ENCODE results near the gene CD6.

The CD6 gene

DNA sequence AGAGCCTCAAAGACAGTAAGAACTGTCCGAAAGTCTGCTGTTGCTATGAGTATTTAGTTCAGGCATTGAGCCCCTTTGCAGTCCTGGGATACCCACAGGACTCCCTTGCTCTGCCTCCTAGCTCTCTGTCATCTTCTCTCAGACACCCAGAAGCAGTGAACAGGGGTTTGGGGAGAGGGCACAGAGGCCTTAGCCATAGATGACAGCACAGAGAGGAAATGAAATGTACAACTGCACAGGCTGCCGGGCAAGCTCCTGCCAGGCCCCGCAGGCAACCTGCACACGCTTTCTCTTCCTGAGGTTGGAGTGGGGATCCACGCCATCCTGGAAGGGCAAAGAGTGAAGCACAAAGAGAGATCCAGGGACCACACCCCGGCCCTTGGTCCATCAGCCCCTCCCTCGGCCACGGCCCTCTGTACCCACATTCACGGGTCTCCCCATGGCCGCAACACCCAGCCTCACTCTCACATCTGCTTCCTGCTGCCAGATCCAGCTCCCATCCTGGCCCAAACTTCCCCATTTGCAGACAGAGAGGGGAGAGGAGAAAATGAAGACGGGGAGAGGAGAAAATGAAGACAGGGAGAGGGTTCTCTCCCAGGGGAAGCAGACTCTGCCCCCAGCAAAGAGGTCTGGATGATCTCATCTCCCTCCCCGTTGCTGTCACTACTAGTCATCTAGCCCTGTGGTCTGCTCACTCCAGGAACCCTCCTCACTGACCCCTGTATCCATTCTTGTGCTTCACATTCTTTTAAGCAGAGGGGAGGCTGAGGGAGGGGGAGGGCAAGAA lies 40.7 kb downstream of the CD6 start:
- no peak for DNase-seq

- no peak for DNase-seq
Observed at GRCh38 chr11:61012737-61013215, 41.3 kb downstream of the CD6 start.

GRCh38 chr11:61018059-61018458 lies 46.6 kb downstream of the CD6 start:
- DNase-seq = no peak

GRCh38 chr11:61019037-61019831 lies 47.8 kb downstream of the CD6 start:
- no peak for DNase-seq

DNA sequence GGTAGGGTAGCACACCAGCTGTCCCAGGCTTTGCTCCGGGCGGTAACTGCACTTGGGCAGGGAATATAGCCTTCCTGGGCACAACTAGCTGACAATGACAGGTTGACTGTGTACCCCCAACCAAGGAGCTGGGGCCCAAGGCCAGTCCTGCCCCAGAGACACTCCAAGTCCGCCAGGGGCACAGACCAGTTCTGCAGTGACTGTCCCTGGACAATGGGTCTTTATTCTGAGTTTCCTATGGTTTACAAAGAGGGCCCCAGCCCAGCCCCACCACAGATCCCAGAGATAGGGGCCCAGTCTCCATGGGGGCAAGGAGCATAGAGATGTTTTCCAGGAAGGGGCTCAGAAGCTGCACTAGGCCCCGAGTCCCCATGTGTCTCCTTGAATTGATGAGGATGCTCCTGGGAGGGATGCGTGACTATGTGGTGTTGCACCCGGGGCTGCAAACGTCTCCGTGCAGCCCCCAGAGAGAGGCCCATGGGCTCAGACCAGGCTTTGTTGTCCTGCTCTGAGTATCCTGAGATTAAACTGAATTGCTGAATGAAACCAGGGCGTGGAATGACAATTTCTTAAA lies 48.4 kb downstream of the CD6 start:
- DNase-seq = no peak

GRCh38 chr11:61020551-61021235 lies 49.2 kb downstream of the CD6 start:
- DNase-seq = no peak

DNA sequence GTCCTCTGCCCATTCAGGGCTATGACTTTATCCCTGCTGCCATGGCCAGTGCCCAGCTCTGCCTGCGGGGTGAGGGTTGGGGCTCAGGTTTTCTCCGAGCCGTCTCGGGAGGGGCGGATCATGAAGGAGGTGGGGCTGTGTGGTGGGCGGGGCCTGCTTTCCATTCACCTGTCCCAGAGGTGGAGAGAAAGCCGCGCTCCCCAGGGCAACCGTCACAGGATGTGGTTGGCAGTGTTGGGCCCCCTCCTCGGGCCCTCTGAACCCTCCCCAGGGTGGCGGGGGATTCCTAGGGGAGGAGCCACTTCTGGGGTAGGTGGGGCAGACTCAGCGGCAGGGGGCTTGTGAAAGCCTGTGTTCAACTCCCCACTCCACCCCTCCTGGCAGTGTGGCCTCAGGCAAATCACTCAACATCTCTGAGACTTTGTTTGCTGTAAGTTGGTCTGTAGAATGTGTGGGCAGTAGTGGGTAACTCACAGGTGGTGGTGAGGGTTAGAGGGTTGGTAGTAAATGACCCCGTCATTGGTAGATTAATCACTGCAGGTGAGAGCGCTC lies 50.3 kb downstream of the CD6 start:
- no peak for DNase-seq

GRCh38 chr11:61022311-61023085 lies 51.0 kb downstream of the CD6 start:
- DNase-seq = peak; percentile 81

GRCh38 chr11:61023086-61023965 lies 51.8 kb downstream of the CD6 start:
- no peak for DNase-seq

DNA sequence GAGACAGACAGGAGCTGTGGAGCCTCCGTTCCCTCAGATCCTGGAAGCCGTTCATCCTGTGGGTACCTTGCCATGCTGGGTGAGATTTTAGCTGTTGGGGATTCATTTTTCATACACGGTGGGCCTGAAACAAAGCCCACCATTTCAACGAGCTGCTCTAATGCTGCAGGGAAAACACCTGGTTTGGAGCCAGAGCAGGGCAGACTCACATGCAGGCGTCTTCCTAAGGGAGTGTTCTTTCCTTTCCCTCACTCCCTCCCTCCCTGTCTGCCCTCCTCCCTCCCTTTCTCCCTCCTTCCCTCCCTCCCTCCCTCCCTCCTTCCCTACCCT lies 52.5 kb downstream of the CD6 start:
- no peak for DNase-seq

DNA sequence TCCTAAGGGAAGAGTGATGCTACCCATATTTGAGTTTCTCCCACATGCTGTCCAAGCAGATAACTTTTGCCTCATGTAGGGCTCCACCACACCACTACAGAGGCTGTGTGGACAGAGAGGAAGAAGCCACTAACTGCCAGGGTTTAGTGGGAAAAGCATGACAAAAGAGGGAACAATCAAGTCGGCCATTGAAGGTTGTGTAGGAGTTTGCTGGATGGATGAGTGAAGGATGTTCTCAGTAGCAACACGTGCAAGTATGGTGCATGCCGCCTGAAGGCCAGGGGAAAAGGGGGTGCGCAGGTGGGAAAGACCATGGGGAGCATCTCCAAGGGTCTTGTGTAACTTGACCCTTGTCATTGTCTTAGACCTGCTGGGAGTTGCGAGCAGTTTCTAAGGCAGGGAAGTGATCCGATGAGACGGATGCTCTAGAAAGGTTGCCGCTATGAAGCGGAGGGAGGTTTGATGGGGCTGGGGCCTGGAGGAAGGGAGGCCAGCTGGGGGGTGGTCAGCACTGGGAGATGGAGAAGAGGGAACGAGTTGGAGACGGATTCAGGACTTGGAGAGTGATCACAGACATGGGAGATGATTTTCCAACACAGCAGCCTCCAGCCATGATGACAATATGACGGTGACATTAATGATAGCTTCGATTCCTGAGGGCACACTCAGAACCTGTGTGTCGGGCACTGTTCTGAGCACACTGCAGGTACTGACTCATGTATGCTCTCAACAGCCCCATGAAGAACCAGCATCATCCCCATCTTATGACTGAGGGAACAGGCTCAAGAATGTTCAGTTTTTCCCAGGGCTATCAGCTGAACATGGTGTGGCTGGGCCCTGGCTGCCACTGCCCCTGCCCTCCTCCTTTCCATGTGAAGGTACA lies 53.7 kb downstream of the CD6 start:
- DNase-seq = no peak

GRCh38 chr11:61025821-61026120 lies 54.3 kb downstream of the CD6 start:
- DNase-seq = no peak

DNA sequence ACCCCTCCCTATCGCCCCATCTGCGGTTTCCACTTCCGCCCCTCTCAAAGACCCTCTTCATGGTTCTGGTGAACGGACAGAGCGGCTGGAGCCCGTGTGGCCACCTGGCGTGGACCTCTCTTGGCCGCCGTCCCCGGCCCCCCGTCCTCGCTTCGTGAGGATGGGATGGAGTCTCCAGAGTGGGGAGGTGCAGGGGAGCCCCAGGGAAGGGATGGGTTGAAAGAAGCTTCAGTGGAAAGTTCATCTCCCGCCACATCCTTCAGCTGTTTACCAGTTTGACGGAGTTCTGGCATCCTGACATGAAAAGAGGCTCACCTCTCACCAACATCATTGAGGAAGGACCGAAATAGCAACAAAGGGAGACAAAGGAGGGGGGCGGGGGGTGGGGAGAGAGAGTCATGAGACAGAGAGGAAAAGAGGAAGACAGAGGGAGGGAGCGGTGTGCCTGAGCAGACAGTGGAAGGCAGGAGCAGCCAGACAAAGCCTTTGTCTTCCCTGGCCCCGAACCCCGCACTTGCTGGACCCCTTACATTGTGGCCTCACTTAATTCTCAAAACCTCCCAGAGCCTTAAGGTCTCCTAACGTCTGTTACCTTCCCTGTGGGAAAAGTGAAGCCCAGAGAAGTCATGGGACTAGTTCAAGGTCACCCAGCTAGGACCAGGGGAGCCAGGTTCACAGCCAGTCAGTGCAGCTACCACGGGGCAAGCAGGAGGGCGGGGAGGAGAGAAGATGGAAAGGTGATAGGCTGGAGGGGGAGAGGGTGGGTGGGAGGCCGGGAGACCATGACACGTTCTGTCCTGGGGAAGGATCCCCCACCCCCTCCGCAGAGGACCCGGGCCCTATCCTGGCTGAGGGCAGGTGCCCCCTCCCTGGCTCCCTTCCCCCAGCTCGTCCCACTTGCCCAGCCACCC lies 54.9 kb downstream of the CD6 start:
- no peak for DNase-seq

DNA sequence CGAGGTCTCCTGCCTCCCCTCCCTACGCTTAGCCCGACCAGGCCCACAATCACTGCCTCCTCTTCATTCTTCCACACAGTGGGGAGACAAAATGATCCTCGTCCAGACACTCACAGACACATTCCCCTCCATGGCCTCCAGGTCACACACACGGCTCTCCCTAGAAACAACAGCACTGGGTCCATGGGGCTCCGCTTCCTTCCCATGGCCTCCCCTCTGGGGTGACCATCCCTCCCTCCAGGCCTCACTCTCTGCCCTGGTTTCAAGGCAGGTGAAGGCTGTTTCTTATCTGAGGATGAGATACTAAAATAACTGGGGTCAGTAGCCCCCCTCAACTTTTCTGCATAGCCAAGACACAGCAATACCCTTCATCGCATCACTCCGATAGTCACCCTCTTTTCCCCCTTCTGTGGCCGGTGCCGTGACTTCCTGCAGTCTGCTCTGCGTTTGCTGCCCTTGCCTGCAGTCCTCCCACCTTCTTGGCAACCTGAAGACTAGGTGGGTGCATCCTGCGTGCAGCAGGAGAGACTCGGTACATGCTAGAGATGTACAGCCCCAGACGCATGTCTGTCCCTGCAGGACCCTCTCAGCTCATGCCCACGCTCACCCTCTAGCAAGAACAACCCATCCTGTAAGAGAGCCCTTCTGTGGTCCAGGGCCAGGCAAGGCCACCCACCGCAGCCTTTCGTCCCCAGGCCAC lies 55.8 kb downstream of the CD6 start:
- no peak for DNase-seq

GRCh38 chr11:61028135-61028729 lies 56.8 kb downstream of the CD6 start:
- peak; percentile 50 for DNase-seq

GRCh38 chr11:61032824-61033223 lies 61.3 kb downstream of the CD6 start:
- no peak for DNase-seq

DNA sequence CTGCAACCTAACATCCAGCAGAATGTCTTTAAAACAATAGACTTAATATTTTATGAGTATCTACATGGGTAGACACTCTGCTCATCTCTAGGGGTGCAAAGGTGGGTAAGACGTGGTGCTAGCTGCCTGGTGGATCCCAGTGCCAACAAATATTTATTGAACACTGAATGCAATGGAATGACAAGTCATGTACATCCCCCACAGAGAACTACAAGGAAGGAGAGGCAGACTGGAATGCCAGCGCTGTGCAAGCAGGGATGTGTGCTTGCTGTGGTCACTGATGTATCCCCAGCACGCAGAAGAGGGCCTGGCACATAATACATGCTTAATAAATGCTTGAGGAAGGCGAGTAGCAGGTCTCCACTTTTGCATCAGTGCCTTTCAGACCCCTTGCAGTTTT lies 61.9 kb downstream of the CD6 start:
- DNase-seq = no peak

DNA sequence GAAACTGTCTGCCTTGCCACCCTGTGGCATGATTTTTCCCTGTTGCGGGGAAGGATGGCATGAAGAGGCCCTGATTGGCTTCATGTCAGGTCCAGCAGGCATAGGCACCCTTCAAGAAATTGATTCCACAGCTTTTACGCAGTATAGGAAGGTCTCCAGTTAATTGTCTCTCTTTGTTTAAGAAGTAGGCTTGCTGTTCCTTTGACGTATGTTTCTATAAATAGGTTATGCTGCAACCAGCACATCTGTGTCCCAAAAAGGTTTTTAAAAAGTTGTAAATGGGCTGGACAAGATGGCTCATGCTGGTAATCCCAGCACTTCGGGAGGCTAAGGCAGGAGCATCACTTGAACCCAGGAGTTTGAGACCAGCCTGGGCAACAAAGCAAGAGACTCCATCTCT lies 62.6 kb downstream of the CD6 start:
- no peak for DNase-seq

Measured in NCI-H2171 (cell line).